DOHH2 (cell line): Measurements from ENCODE around the gene KNSTRN.

Source experiments
- CTCF ChIP-seq: fragments of 200-600 bp; sonication (generic); IDR thresholded peaks from one replicate; pipeline ENCODE4 v1.5.1; 2014; ENCODE audit warnings: antibody characterized with exemption, mild to moderate bottlenecking, low read depth, low read length; ENCODE audit not compliant: poor library complexity, severe bottlenecking
- EZH2phosphoT487 ChIP-seq: fragments of 200-600 bp; sonication (generic); IDR thresholded peaks from 2 replicates; pipeline ENCODE4 v1.6.1; 2017; ENCODE audit warnings: borderline replicate concordance, mild to moderate bottlenecking, antibody characterized with exemption, low read length, moderate library complexity, mixed read lengths

DNA sequence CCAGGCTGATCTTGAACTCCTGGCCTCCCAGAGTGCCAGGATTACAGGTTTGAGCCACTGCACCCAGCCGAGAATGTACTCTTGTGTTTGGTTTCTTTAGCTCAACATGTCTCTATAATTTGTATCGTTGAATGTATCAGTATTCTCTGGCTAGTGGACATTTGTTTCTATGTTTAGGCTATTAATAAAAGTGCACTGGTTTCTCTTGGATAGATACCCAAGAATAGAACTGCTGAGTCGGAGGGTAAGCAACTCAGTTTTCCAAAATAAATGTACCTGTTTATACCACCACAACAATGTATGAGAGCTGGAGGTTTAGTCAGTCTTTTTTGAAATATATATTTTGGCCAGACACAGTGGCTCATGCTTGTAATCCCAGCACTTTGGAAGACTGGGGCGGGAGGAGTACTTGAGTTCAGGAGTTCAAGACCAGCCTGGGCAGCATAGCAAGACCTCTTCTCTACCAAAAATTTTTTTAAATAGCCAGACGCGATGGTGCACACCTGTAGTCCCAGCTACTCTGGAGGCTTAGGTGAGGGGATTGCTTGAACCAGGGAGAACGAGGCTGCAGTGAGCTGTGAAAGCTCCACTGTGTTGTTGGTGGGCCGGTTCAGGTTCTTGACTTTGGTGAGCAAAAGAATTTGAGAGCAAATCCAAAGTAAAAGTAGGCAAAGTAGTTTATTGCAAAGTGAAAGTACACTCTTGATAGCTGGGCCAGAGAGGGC, 15.3 kb downstream of the KNSTRN start:
- no peak for TF ChIP-seq CTCF
- TF ChIP-seq EZH2phosphoT487: no peak
